ENCODE data around the gene NUDT12. TPM values are rescaled to one million over a fixed set of nuclear protein-coding genes. Genes with fewer than 3 reads are reported as not detected.

Gene NUDT12
- total RNA-seq, 3 donors from 2014 or later = 13.7 to 26.3 (median 22.1) TPM

DNA sequence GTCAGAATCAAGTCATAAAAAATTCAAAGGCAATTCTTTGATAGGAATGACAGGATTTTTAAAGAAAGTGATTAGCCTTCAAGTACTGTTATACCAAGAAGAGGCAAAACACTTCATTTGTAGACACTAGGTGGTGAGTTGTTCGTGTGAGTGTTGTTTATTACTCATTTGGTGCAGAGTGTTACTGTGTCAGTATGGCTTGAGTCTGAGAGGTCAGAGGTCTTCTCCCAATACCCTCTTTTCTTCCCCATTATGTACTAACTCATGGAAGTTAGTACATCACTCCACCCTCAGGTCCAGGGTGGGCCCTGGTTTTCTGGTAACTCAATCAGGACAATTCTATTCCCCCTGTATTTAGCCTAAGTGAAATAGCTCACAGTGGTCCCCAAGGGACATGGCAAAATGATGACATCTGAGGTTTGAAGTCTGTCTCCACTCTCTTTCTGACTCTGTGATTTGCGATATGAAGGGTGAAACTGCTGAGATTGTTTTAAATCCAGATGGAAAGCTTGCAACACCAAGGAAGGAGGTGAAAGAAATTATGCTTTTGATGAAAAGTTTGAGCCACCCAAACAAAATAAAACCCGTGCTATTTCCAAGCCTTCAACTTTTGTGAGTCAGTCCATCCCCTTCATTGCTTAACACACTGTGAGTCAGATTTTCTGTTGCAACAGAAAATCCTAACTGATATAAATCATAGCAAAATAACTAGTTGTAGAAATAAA is 56.8 kb downstream of the NUDT12 start:
- no peaks in the 10 kb centered on the region for H3K36me3 ChIP-seq (ENCODE audit: low read depth)
- intact Hi-C loops (cut with DNase I, micrococcal nuclease) = no loop called here
- TF ChIP-seq, protein P1, sequence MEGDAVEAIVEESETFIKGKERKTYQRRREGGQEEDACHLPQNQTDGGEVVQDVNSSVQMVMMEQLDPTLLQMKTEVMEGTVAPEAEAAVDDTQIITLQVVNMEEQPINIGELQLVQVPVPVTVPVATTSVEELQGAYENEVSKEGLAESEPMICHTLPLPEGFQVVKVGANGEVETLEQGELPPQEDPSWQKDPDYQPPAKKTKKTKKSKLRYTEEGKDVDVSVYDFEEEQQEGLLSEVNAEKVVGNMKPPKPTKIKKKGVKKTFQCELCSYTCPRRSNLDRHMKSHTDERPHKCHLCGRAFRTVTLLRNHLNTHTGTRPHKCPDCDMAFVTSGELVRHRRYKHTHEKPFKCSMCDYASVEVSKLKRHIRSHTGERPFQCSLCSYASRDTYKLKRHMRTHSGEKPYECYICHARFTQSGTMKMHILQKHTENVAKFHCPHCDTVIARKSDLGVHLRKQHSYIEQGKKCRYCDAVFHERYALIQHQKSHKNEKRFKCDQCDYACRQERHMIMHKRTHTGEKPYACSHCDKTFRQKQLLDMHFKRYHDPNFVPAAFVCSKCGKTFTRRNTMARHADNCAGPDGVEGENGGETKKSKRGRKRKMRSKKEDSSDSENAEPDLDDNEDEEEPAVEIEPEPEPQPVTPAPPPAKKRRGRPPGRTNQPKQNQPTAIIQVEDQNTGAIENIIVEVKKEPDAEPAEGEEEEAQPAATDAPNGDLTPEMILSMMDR (IDR thresholded peaks at IDR 0.05) = no peak
- H3K4me1 ChIP-seq (ENCODE audit: low read depth) = no peaks in the 10 kb centered on the region
- ATAC-seq = no peak
- H3K4me3 ChIP-seq = no peak overlapping the region
- DNase-seq = no peak
- peaks cover 8% of the 10 kb centered on the region for H3K9me3 ChIP-seq

DNA sequence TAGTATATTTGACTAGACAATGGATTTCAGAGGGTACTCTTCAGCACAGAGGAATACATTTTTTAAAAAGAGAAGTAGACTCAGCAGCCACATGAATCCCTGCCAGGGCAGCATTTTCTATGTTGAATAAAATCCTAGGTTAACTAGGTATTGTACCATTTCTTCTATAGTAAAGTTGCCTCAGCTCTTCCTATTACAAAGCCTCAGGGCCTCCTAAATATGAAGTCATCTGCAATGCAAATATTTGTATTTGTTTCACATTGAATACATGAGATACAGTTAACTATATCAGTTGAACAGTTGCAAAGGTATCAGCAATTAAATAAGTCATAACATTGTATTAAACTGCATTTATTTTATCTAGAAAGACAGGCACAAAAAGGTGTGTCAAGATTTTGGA is 59.5 kb downstream of the NUDT12 start:
- H3K9me3 ChIP-seq = peaks cover 8% of the 10 kb centered on the region
- no peaks in the 10 kb centered on the region for H3K36me3 ChIP-seq (ENCODE audit: low read depth)
- TF ChIP-seq, protein P1 (IDR thresholded peaks at IDR 0.05) = no peak
- ATAC-seq = no peak
- intact Hi-C loops (cut with DNase I, micrococcal nuclease) = no loop called here
- H3K4me3 ChIP-seq = no peak overlapping the region
- no peak for DNase-seq
- H3K4me1 ChIP-seq (ENCODE audit: low read depth) = no peaks in the 10 kb centered on the region

DNA sequence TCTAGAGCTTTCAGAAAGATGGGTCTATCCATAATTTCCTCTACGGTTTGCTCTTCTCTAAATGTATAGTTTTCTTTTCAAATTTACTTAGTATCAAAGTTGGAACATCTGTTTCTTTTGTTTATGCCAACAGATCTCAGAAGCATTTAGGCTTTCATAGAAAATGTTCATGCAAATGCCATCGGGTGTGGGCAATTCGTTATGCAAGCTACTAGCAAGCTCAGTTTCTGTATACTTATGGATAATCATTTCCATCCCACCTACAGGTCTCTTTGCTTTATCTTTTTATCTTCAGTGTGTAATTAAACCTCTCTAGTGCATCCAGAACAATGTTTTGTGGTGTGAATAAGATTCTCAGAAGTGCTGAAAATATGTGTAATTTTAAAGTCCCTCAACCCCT is 59.9 kb downstream of the NUDT12 start:
- no peaks in the 10 kb centered on the region for H3K36me3 ChIP-seq (ENCODE audit: low read depth)
- ATAC-seq (no peak), DNase-seq (no peak)
- TF ChIP-seq, protein P1 (IDR thresholded peaks at IDR 0.05) = no peak
- H3K9me3 ChIP-seq = peaks cover 8% of the 10 kb centered on the region
- intact Hi-C loops (cut with DNase I, micrococcal nuclease) = no loop called here
- no peak overlapping the region for H3K4me3 ChIP-seq
- H3K4me1 ChIP-seq (ENCODE audit: low read depth) = no peaks in the 10 kb centered on the region
